NCI-H446 (cell line): ENCODE data around the gene ZNF133.

Experiments
- DNase-seq, 2 experiments: peaks; one replicate each; lab custom pipeline; 2025; lab: John Stamatoyannopoulos, UW

Gene ZNF133

DNA sequence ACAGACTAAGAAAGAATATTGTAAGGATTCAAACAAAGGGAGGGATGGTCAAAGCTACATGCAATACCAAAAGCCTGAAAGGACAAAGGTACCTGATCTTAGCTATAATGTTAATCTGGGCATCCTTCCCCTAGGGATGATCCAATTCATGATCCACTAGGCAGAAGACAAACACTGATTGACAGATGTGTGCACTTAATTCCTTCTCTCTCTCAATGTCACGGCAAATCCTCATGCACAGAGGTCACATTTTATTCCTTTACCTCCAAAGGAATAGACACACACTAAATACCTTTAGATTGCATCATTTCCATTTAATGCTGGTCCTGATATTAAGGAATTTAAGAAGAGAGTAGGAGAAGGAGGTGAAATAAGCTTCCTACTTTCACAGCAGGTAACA is 73.4 kb downstream of the ZNF133 start:
- DNase-seq = no peak

DNA sequence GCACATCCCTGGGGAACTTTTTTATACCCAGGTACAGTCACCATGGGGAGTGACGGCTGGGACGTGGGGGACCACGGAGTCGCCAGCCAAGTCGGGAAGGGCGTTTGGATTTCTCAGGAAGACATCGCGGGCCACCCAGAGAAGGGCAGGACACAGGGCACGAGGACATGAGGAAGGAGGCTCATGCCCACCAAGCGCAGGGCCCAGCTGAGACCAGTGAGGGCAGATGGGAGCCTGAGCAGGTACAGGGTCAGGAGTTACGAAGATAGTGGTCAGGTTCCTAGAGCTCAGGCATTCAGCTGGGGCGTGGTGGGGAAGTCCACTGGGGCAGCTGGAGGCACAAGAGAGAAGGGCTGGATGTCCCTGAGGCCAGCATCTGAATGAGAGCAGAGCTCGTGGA is 74.6 kb downstream of the ZNF133 start:
- DNase-seq = no peak

DNA sequence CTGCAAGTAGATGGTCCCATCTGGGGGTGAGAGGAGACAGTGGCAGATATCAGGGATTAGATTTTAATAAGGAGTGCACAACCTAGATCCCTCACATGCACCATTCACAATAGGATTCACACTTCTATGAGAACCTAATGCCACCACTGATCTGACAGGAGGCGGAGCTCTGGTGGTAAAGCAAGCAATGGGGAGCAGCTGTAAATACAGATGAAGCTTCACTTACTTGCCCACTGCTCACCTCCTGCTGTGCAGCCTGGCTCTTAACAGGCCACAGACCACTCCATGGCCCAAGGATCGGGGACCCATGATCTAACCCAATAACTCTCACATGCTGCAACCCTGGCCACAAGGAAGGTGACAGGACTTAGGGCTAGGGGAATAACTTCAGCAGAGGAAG is 75.4 kb downstream of the ZNF133 start:
- no peak for DNase-seq

DNA sequence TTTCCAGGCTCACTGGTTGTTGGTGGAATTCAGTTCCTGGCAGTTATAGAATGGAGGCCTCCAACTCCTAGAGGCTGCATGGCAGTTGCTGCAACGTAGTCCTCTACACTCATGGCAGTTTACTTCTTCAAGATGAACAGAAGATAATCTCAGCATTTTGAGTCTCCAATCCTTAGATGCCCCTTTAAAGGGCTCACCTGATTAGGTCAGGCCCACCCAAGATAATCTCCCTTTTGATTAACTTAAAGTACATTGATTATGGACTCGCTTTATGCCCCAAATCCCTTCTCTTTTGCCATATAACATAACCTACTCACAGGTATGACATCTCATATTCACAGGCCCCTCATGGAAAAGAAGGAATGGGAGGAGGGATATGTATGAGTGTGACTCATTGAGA is 76.4 kb downstream of the ZNF133 start:
- DNase-seq = no peak
